T-helper 1 cell (primary cell): ENCODE results near the gene ADPRS.

Experiments used
- DNase-seq, 5 donors: peaks; one replicate each; pipeline ENCODE4 v3.0.0-alpha.2; 2012 to 2020

Gene ADPRS

GRCh38 chr1:36087233-36088123 is 1.2 kb upstream of the ADPRS start:
- DNase-seq: no peak

DNA sequence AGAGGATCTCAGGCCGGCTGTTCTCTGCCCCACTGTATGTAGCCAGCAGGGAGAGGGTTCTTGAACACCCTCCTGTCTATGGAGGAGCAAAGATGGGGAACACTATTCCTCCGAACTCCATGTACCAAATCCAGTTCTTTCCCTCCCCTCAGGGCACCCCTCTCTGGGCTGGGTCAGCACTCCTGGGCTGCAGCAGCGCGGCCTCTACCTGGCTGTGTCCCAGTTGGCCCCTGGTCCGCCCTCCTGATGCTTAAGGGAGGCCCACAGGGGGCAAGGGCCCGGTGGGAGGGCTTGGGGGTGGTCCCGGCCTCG is 471 bp upstream of the ADPRS start:
- DNase-seq: no peak

GRCh38 chr1:36089393-36090121 is 865 bp downstream of the ADPRS start:
- no peak for DNase-seq

DNA sequence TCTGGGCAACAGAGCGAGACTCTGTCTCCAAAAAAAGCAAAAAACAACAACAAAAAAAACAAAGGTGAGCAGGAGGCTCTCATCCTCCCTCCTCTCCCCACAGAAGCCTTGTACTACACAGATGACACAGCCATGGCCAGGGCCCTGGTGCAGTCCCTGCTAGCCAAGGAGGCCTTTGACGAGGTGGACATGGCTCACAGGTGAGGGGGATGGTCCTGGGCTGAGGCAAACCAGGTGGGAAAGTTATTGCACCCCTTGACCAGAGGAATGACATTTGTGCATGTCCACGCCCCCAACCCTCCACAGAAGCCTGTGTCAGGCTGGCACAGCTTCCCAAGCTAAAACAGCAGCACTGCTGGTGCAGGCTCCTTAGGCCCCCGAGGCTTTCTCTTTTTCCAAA is 2.4 kb downstream of the ADPRS start:
- DNase-seq: no peak

DNA sequence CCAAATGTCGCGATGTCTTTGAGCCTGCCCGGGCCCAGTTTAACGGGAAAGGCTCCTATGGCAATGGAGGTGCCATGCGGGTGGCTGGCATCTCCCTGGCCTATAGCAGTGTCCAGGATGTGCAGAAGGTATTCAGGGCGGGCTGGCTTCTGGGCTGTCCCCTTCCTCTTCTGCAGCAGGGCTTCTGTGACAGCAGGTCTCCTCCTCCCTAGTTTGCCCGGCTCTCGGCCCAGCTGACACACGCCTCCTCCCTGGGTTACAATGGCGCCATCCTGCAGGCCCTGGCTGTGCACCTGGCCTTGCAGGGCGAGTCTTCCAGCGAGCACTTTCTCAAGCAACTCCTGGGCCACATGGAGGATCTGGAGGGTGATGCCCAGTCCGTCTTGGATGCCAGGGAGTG is 3.0 kb downstream of the ADPRS start:
- no peak for DNase-seq

- DNase-seq: no peak
Observed at GRCh38 chr1:36092166-36092797, 3.6 kb downstream of the ADPRS start.

GRCh38 chr1:36092798-36093185 is 4.1 kb downstream of the ADPRS start:
- no peak for DNase-seq

DNA sequence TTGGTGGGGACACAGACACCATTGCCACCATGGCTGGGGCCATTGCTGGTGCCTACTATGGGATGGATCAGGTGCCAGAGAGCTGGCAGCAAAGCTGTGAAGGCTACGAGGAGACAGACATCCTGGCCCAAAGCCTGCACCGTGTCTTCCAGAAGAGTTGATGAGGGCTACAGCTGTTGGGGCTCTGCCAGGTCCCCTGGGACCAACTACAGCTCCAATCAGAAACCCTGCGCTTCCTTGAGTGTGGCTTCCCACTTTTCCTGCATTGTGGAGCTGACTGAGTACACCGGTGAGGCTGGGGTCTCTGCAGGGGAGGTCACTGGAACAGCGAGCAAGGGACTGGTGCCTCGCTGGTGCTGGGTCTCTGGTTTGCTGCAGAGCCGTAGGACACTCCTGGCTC is 4.5 kb downstream of the ADPRS start:
- DNase-seq: no peak

DNA sequence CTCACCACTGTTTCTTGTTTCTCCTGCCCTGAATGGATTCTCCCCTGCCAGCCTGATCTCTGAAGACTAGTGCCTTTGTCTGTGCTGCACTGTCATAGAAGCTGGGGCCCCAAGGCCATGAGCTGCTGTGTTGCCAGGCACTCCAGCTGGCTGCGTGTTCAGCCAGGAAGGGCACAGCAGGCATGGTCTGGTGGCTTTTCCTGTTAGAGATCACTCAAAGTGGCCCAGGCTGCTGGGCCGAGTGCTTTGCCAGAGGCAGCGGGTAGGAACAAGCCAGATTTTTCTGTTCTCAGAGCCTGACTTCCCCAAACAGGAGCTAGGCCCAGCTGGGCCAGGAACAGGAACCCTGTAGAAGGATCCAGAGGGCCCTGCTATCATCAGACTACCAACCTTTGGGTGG is 5.2 kb downstream of the ADPRS start:
- no peak for DNase-seq

DNA sequence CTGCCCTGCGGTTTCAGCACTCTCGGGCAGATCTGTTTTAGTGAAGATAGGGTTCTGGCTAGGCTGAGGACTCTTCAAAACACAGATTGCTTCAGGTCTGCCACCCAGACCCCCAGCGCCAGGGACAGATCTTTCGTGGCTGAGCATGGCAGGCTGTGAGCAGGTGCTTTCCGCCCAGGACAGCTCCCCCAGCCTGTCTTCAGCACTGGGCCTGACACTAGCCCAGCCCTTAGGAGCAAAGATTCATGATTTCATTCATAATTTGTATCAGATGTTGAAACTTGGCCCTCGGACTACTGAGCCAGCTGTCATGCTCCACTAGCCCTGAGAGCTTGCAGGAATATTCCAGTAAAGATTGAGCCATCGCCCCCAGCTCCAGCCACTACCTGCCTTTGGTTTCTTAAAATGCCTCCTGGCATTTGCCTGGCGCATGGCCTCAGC is 5.9 kb downstream of the ADPRS start:
- no peak for DNase-seq

DNA sequence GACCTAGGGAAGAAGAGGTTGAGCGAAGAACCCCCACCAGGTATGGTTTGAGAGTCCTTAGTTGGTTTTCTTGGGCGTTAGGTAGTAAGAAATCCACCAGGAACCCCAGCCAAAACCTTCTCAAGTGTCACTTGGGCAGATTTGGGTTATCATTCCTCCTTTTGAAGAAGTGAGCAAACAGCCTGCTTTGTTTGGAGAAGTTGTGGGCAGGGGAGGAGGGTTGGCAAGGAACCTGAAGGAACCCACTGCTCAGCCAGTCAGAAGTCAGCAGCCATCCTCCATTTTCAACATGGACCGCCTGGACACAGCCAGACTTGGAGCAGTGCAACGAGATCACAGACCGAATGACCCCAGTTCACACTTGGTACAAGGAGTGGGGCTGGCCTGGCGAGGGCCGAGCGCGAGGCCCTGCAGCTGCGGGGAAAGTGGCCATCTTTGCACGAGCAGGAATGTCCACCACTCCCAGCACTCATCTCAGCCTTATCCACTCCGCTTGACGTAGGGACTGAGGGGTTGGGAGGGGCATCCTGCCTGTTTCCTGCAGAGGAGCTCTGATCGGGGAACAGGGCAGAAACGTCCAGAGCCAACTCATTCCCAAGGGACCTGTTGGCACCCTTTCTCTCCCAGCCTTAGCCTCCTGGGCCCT is 7.2 kb downstream of the ADPRS start:
- DNase-seq: no peak

- no peak for DNase-seq
Observed at GRCh38 chr1:36096500-36097432, 8.1 kb downstream of the ADPRS start.

GRCh38 chr1:36097693-36098585 is 9.2 kb downstream of the ADPRS start:
- no peak for DNase-seq

GRCh38 chr1:36098650-36099365 is 10.1 kb downstream of the ADPRS start:
- DNase-seq: no peak

DNA sequence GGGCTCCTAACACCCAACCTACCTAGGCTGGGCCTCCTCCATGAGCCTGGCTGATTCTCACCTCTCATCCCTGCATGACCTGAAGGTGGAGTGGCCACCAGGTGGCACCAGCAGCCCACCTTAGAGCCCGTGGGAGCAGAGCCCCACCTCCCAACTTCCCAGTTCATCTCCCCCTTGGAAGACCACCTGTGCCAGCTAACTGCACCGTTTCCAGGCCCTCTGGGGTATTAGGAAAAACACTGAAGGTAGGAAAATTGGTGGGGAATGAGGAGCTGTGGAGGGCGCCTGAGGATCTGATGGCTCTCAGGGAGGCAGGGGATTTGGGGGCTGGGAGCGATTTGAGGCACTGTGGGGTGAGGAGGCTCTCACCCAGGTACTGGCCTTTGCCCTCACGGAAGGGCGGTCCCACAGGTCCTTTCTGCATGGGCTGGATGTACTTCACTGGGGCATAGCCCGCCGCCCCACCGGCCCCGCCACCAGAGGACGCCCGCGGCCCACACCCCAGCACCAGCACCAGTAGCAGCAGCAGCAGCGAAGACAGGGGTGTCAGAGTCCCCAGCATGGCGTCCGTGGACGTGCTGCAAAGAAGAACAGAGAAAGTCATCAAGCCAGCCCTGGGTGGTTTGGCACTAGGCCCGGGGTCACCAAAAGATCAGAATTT is 11.1 kb downstream of the ADPRS start:
- peak; percentile 32 to 71 (median 59) for DNase-seq

- no peak for DNase-seq
Observed at GRCh38 chr1:36100376-36100775, 11.7 kb downstream of the ADPRS start.

DNA sequence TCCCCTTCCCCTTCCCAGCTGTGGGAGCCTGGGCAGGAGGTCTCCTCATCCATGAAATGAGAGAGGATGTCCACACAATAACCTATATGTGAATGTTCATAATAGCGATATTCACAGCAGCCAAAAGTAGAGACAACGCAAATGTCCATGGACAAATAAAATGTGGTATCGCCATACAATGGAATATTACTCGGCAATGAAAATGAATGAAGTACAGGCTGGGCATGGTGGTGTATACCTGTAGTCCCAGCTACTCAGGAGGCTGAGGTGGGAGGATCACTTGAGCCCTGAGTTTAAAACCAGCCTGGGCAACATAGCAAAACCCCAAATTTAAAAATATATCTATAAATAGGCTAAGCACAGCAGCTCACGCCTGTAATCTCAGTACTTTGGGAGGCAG is 12.9 kb downstream of the ADPRS start:
- DNase-seq: no peak

GRCh38 chr1:36106269-36106668 is 17.6 kb downstream of the ADPRS start:
- no peak for DNase-seq

- no peak for DNase-seq
Observed at GRCh38 chr1:36107394-36107793, 18.7 kb downstream of the ADPRS start.

DNA sequence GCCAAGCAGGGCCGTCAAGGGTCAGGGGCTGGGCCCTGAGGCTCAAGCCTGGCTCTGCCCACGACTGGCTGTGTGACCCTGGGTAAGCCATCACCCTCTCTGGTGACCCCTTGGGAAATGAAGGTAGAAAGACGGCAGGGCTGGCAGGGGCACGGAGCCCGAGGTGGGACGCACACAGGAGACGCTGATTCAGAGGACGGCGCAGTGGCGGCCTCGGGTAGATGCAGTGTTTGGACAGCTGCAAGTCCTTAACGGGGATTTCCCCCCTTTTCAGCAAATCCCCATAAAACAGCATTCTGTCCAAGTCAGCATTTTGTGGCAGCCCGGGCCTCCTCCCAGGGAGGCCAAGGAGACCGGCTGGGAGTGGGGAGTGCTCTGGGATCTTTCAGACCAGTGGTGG is 19.6 kb downstream of the ADPRS start:
- no peak for DNase-seq
